Calu3 (cell line): ENCODE data around the gene CETN2. TPM values are rescaled to one million over a fixed set of nuclear protein-coding genes. Genes with fewer than 3 reads are reported as not detected.
A peak's percentile ranks its signal among the peaks of the same experiment; 100 is the strongest.

Experiments used
- BruUV-seq: library from RNA; stranded (reverse); fragments of 400-500 nt; replicated peaks from 2 replicates; lab custom pipeline; 2021; lab: Mats Ljungman, UMichigan
- CTCF ChIA-PET: fragments of 300-600 bp; sonication (Branson Sonifier 250); formaldehyde crosslinking; loops from one replicate; lab custom pipeline; 2022; ENCODE audit warnings: antibody characterized with exemption; lab: Charles Lee
- DNase-seq: peaks from one replicate; pipeline ENCODE4 v3.0.0; 2022
- H3K27ac Mint-ChIP-seq: one replicate; pipeline ENCODE4 v1.8.0; 2022; ENCODE audit warnings: mixed read lengths; ENCODE audit not compliant: unreplicated experiment
- H3K27me3 Mint-ChIP-seq: one replicate; pipeline ENCODE4 v1.8.0; 2022; ENCODE audit warnings: mixed read lengths; ENCODE audit not compliant: unreplicated experiment
- H3K36me3 Mint-ChIP-seq: one replicate; pipeline ENCODE4 v1.8.0; 2022; ENCODE audit warnings: mild to moderate bottlenecking, moderate library complexity, mixed read lengths; ENCODE audit not compliant: insufficient read depth, unreplicated experiment
- H3K4me1 Mint-ChIP-seq: one replicate; pipeline ENCODE4 v1.8.0; 2022; ENCODE audit warnings: mild to moderate bottlenecking, low read depth, mixed read lengths; ENCODE audit not compliant: unreplicated experiment
- H3K4me3 Mint-ChIP-seq: one replicate; pipeline ENCODE4 v1.8.0; 2022; ENCODE audit warnings: mild to moderate bottlenecking, low read depth, moderate library complexity, mixed read lengths; ENCODE audit not compliant: unreplicated experiment
- H3K9me3 Mint-ChIP-seq: one replicate; pipeline ENCODE4 v1.8.0; 2022; ENCODE audit warnings: low read depth, mixed read lengths; ENCODE audit not compliant: unreplicated experiment
- CTCF ChIP-seq: fragments of 200-600 bp; IDR thresholded peaks from one replicate; pipeline ENCODE4 v1.8.0; 2022; ENCODE audit warnings: antibody characterized with exemption; ENCODE audit not compliant: unreplicated experiment
- intact Hi-C: fragments of 100-400 bp; cut with micrococcal nuclease; formaldehyde crosslinking; loops from one replicate; pipeline ENCODE4 v1.10.0; 2022; ENCODE audit not compliant: unreplicated experiment
- total RNA-seq: library from RNA; stranded (reverse); gene quantifications from 2 replicates; pipeline ENCODE4 v1.2.3, GENCODE V29; 2022

The CETN2 gene
- total RNA-seq, 1 experiment from 2014 or later, result 40.2 TPM

DNA sequence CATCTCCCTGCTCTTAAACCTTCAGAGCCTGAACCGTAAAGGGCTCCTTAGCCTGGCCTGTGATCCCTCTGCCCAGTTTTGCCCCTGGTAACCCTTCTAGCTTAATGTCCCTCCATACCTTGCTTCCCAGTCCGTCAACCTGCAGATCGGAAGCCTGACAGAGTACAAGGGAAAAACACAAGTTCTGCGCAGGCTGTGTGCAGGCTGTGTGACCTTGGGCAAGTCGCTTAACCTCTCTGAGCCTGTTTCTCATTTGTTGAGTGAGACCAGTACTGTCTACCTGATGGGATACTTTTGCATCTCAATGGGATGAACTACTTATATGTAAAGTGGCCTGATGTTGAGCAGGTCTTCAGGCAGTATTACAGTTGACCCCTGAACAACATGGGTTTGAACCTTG lies 2.0 kb upstream of the CETN2 start:
- Mint-ChIP-seq H3K27me3 (no peaks in the 10 kb centered on the region), H3K27ac (peak overlapping the region; percentile 94), H3K4me3 (peak overlapping the region; percentile 90), H3K36me3 (peaks cover 37% of the 10 kb centered on the region), H3K4me1 (peaks cover 25% of the 10 kb centered on the region), H3K9me3 (no peaks in the 10 kb centered on the region)
- CTCF ChIA-PET, result no interaction called here
- no peak for DNase-seq
- no peak for TF ChIP-seq CTCF
- BruUV-seq, result no TSS peak
- intact Hi-C loops, result no loop called here

DNA sequence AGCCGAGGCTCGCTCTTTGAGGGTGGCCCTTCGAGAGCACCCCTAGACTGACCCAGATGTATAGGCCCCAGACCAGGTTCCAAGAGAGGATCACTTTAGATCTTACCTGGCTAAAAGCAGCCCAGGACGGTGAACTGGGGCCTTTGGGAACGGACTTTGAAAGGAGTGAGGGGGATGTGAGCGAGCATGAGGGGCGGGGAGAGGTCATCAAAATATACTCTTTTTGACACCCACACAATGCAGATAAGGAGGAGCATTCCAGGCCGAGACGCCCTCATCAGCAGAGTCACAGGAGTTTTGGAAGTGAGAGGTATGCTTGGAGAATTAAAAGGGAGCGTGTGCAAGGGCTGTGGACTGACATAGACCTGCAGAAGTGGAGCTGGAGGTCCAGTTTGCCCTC lies 834 bp upstream of the CETN2 start:
- CTCF ChIA-PET, result interaction anchor here (1.4 kb wide), 1 partner anchor 10 kb away, joined by 6 read pairs; no protein-coding TSS in a partner anchor
- no peak for DNase-seq
- BruUV-seq, result no TSS peak
- intact Hi-C loops, result no loop called here
- Mint-ChIP-seq H3K27ac (peak overlapping the region; percentile 94), H3K27me3 (no peaks in the 10 kb centered on the region), H3K4me3 (peak overlapping the region; percentile 90), H3K36me3 (peaks cover 33% of the 10 kb centered on the region), H3K9me3 (no peaks in the 10 kb centered on the region), H3K4me1 (peaks cover 25% of the 10 kb centered on the region)
- TF ChIP-seq CTCF, result no peak

- no peak overlapping the region for H3K27ac Mint-ChIP-seq
- DNase-seq, result no peak
- TF ChIP-seq CTCF, result no peak
- CTCF ChIA-PET, result no interaction called here
- no peaks in the 10 kb centered on the region for H3K27me3 Mint-ChIP-seq
- H3K4me1 Mint-ChIP-seq, result no peaks in the 10 kb centered on the region
- no peaks in the 10 kb centered on the region for H3K9me3 Mint-ChIP-seq
- no TSS peak for BruUV-seq
- intact Hi-C loops, result no loop called here
- no peak overlapping the region for H3K4me3 Mint-ChIP-seq
- no peaks in the 10 kb centered on the region for H3K36me3 Mint-ChIP-seq
These were observed 5.6 kb downstream of the CETN2 start for GRCh38 chrX:152824841-152825374.

DNA sequence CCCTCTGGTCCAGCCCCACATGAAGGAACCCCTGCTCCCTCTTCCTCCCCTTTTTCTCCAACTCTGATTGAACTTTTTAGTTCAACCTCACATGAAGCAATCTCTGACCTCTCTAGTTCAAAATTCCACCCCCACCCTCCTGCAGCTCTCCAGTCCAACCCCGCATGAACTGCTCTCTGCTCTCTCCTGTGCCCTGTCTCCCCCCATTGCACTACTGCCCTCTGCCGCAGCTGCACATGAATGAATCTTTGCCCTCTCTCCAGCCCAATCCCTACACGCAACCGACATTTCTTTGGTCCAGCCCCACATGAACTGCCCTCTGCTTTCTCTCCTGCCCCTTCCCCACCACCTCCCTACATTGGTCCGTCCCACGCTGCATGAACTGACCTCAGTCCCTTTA lies 6.9 kb downstream of the CETN2 start:
- H3K27me3 Mint-ChIP-seq, result no peaks in the 10 kb centered on the region
- H3K9me3 Mint-ChIP-seq, result no peaks in the 10 kb centered on the region
- H3K4me1 Mint-ChIP-seq, result no peaks in the 10 kb centered on the region
- no TSS peak for BruUV-seq
- H3K4me3 Mint-ChIP-seq, result no peak overlapping the region
- CTCF ChIA-PET, result no interaction called here
- DNase-seq, result no peak
- TF ChIP-seq CTCF, result no peak
- no peaks in the 10 kb centered on the region for H3K36me3 Mint-ChIP-seq
- intact Hi-C loops, result no loop called here
- H3K27ac Mint-ChIP-seq, result no peak overlapping the region
